ENCODE data around the gene LRRC52. TPM values are rescaled to one million over a fixed set of nuclear protein-coding genes. Genes with fewer than 3 reads are reported as not detected.

The LRRC52 gene
- total RNA-seq, 1 experiment from 2014 or later: not detected

DNA sequence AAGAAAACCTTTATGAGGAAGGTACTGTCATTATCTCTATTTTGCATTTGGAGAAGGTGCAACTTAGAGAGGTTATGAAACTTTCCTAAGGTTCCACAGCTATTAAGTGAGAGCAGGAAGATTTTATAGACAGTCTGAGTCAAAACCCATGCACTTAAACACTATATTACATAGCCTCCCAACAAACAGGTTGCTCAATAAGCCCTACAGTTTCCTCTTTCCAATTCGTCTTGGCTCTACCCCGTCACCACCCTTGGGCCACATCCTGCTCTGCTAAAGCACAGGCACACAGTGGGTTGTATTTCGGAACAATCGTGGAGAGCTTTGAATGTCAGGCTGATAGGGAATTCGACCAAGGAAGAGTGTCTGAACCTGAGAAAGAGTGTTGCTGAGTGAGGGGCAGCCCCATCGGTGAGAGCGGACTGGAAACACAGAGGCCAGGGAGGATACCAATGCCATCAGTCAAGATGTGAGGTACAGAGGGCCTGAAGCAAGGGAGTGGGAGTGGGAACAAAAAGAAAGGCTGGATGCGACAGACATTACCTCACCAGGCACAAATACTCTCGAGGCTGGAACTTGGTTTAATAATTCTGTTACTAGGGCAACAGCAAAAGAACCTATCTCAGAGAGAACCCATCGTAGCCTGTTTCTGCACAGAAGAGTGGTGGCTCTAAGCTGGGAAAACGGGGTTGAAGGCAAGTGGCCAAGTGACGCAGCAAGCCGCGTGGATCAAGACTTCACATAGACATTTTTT is 6.3 kb upstream of the LRRC52 start:
- DNase-seq (ENCODE audit: low read depth): no peak

DNA sequence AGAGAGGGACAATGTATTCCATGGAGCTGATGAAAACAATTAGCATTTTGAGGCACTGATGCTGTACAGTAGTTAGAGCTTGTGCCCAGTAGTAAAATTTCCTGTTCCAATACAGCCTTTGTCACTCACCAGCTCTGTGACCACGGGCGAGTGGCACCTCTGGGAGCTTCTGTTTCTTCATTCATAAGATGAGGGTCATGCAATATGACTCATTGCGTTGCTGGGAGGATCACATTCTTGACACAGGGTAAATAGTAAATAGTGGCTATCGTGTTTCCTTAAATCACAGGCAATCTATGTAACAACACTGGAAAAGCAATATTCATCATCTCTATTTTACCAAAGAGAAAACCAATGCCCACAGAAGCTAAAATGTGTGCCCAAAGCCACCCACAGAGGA is 4.5 kb upstream of the LRRC52 start:
- DNase-seq (ENCODE audit: low read depth): peak; percentile 51

DNA sequence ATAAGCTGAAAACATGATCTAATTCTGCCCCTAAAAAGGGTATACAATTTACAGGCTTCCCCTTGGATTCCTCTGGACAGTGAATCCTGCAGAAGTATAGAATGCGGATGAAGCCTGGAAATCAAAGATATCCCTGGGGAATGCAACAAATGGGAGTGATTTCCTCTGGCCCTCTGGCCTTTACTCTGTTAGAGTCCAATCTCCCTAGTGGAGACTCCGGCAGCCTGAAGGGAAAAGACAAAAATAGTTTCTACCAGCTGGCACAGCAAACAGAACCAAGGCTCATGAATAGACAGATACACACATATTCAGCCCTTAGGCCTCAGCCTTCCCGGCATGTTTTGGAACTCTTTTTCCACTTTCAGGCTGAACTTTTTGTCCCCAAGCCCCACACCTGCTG is 3.9 kb upstream of the LRRC52 start:
- DNase-seq (ENCODE audit: low read depth): no peak

DNA sequence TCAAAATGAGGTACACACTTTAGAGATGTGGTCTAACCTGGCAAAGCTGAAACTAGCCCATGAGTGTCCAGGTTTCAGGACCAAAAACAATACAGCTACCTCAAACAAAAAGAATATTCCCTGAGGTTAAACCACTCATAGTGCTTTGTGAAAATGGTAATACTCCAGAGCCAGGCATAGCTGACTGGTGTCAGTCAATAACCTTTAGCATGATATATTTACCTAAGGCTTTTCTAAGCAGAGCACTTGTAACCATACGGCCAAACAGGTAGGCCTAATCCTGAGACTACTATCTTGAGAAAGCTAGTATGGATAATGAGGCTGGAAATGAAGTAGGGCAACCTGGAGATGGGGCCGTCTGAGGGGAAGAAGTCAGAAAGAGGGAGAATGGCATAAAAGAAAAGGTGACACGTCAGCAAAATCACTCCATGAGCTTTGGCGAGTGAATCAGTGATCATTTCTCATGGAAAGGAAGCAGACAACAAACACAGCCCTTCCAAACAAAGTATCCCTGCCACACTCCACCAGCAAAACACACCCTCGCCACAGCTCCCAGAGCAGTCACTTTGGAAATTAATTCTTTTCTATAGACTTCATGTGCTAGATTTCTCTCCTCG is 1.7 kb upstream of the LRRC52 start:
- DNase-seq (ENCODE audit: low read depth): no peak

DNA sequence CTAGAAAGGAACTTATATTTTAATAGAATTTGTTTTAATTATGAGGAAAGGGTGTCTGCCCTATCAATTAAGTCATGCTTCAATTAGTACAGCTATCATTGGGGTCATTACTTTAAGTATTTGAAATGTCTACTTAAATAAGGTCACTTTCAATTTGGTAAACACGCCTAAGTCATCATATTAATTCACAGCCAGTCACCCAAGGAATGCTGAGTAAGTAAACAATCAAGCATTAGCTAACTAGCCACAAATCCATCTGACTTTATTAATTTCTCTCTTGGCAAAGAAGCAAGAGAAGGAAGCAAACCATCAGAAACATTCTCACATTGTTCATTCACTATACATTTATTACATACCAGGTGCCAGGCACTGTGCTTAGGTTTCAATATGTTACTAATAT is 1.2 kb upstream of the LRRC52 start:
- DNase-seq (ENCODE audit: low read depth): no peak

DNA sequence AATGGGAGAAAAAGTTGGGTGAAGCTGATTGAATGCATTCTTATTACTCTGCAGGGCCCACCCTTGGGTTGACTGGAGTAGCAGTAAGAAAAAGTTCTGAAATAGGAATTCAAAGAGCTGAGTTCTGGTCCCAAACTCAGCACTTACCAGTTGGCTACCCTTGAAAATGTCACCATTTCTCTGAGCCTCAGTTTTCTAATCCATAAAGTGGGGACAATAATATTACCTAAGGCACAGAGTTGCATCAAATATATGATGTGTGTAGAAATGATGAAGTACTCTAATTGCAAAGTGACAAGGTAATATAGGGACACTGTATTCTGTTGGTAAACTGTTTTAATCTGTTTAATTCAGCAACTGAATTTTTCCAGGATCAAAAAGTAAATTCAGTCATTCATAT is 1.2 kb downstream of the LRRC52 start:
- DNase-seq (ENCODE audit: low read depth): no peak

DNA sequence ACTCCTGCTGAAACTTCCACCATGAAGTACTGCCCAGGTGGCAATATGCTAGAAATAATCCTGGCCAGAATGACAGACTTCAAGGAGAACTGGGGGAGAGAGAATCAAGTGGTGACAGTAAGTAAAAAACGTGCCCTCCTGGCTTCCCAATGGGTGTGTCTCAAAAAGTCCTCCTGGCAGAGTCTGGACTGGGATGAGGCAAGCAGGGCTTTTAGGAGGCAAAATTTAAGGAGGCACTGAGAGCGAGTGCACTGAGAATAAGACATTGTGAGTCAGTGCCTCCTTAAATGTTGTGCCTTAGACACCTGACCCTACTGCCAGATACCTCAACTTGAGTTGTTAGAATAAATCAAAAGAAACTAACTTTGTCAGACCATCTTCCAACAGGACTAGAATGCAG is 2.2 kb downstream of the LRRC52 start:
- no peak for DNase-seq (ENCODE audit: low read depth)

DNA sequence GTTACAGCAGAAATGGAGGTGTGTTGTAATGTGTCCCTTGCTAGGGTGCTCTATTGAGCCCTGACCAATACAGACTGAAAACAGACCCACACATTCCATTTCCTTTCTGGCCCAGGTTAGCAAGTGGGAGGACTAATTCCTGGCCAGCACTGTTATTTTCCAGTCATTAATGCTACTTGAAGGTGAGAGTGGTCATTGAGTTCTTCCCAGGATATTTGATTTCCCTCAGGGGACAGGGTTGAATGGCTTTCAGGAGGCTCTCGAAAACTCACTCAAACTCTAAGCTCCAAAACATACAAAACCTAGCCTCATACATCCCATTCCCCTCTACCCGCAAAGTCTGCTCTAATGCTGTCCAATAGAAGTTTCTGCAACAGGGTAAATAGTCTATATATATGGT is 6.2 kb downstream of the LRRC52 start:
- no peak for DNase-seq (ENCODE audit: low read depth)

DNA sequence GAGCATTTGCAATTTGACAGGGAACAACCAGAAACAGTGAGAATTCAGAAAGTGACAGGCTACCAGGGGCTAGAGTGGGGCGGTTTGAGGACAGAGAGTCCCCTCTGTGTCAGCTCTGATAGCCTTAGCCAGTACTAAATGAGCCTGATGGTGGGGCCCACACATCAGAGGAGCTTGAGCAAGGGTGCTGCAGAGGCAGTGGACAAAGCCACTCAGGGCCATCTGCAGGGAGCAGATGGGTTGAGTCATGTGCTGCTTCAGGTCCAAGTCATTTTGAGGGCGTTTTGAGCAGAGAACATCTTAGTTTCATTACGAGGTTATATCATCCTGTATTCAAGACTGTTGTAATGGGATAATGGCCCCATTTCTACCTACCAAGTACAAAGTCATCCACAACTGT is 7.7 kb downstream of the LRRC52 start:
- DNase-seq (ENCODE audit: low read depth): no peak

DNA sequence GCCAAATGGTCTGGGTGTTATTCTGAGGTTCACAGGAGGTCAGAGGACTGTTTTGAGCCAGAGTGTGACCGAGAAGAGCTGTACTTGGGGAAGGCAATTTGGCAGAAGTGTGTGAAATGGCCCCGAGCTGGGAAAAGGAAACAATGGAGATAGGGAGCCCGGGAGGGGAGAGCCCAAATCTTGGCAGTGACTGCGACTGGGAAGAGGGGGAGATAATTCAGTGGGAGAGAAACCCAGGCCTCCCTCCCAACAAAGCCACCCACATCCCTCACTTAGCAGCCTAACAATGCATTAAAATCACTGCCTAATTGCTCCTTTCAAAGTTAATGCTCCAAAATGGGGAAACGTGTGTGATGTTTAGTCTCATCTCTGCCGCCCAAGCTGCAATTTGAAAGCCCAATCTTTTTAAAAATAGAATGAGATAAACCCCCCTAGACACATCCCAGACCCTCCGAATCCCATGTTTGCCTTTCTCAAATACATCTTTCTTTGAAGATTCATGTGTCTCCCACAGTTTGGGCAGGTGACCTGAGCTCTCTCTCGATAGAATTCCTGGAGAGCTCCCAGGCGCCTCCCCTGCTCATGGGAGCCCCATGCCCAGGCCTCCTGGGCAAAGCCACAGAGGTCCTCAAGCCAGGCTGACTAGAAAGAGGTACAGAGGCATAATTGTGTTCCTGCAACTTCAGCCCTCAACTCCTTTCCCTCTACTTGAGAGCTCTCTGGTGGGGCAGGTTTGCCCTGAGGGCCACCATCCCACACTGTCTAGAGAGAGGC is 17.3 kb downstream of the LRRC52 start:
- DNase-seq (ENCODE audit: low read depth): no peak

DNA sequence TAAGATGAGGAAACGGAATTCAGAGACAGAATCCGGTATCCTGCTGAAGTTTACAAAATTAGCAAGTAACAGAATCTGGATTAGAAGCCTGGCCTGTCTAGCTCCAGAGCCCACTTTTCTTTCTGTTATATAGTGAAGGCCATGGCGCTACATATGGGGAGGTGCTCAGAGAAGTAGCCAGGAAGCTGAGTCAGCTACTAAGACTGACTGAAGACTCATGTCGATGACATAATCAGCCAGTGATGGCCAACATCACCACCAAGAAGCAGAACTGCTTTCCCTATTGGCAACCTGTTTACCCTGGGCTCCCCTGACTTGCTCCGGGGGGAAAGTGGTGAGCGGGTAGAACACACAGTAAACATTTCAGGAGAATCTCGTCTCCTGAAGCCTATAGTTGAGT is 18.8 kb downstream of the LRRC52 start:
- peak; percentile 8 for DNase-seq (ENCODE audit: low read depth)

DNA sequence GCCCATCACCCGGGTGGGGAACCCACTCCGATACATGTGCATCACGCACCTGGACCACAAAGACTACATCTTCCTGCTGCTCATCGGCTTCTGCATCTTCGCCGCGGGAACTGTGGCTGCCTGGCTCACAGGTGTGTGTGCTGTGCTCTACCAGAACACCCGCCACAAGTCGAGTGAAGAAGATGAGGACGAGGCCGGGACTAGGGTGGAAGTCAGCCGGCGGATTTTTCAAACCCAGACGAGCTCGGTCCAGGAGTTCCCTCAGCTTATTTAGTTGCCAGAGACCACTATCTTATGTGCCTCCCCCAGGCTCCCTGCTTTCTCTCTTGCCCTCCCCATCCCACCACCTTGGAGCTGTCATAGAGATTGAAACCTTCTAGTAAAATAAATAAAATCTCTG is 19.8 kb downstream of the LRRC52 start:
- no peak for DNase-seq (ENCODE audit: low read depth)

DNA sequence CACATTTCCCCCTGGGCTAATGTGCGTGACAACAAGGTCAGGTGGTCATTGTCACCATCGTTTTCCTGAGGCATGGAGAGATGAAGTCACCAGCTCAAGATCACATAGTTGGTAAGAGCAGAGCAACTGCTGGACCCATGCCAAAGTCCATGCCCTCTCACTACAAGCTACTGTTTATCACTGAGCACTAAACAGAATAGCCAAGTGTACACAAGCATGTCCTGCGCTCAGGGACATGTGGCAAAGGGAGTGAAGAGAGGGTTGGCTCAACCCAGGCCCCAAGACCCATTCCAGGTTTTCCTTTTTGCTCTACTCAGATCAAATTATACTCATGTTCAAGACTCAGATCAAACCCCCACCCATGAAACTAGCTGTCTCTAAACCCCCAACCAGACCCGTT is 20.8 kb downstream of the LRRC52 start:
- no peak for DNase-seq (ENCODE audit: low read depth)

DNA sequence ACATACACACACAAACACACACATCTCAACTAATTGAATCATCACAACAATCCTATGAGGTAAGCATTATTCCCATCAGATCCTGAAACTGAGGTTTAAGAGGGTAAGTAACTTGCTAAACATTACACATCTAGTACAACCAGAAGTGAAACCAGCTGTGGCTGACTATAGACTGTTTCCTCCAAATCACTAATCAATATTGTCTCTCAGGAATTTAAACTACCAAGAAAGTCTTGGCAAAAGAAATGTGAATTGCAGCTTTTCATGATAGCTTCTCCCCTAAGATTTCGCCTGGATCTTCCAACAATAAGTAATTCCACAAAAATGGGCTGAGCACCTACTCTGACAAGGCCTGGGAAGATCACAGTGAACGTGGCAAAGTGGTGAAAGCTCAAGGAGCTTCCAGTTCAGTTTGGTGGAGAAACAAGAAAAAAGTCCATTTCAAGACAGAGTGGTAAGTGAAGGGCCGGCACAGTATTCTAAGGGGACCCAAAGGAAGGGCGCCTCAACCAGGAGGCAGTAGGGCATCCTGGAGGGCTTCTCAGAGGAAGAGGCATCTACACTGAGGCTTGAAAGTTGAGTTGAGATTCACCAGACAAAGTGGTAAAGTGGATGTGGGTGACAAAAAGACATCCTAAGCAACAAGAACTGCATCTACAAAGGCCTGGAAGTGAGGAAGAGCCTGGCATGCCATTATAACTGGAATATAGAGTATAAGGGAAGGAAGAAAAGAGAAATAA is 22.1 kb downstream of the LRRC52 start:
- DNase-seq (ENCODE audit: low read depth): no peak

DNA sequence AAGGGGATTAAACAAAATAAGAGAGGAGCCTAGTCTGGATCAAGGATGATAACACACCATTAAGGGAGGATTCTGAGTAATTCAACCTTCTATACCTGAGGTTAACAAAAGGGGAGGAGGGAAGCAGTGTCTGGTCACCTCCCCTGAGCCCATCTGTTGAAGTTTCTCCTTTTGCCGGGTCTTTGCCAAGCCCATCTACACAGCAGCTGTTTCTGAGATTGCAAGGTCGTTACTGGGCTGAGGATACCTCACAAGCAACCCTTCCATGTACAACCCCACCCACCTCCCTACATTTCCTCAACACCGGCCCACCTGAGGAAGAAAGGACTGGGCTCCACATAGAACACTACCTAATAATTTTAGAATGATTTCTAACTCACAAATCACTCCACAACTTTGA is 26.3 kb downstream of the LRRC52 start:
- DNase-seq (ENCODE audit: low read depth): no peak

DNA sequence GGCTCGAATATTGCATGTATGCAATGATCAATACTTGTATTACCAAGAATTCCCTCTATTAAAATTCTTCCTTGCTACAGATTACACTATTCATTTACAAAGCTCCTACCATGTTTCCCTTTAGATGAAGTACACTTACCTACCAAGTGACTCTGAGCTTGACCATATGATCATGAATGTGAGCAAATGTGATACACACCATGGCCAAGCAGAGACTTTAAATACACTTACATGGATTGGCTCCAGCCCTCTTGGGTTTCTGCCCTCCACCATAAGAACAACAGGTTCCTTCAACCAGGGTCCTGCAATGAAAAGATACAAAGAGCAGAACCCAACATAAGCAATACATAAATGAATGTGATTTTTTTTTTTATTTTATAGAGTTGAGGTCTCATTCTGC is 30.0 kb downstream of the LRRC52 start:
- no peak for DNase-seq (ENCODE audit: low read depth)

DNA sequence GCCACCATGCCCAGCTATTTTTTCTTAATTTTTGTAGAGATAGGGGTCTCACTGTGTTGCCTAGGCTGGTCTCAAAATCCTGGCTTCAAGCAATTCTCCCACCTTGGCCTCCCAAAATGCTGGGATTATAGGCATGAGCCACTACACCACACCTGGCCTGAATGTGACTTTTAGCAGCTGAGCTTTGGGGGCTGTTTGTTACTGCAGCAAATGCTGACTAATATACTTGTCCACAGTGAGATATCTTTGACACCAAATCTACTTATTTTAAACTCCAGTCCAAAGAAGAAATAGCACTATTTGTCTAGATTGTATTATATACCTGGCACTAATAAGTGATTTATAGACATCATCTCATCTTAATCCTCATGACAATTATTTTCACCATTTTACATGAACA is 30.5 kb downstream of the LRRC52 start:
- DNase-seq (ENCODE audit: low read depth): no peak

DNA sequence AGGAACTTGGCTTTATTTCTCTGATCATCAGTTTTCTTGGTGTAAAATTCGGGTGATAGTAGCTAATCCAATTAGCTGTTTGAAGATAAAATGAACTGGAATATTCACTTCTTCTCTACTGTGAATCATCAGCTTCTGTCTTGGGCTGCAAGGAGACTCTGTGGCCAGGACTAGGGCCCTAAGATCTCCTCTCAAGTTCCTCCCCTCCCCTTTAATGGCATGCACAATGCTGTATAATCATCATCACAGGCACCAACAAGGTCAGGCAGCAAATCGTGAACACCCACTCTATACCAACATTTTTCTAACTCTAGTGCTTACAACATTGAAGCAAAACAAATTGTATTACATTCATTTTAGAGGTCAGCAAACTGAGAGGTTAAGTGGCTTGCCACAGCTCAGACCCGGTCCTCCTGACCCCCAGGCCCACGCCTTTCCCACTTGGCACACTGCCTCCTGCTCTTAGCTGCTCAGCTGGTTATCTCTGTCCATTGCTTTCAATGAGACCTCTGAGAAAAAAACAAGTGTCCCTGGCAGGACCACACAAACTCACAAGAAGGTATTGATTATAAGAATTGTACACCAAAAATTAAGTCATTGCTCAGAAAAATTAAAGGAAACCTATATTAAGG is 31.8 kb downstream of the LRRC52 start:
- no peak for DNase-seq (ENCODE audit: low read depth)

DNA sequence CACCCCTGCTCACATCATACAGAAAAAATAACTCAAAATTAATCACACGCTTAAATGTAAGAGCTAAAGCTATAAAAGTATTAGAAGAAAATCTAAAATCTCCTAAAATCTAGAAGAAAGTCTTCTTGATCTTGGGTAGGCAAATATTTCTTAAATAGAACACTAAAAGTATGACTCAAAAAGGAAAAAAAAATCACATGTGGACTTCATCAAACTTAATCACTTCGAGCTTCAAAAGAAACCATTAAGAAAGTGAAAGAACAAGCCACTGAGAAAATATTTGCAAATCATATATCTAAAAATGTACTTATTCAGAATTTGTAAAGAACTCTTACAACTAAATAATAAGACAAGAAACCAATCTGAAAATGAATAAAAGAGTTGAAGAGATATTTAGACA is 32.7 kb downstream of the LRRC52 start:
- DNase-seq (ENCODE audit: low read depth): no peak

DNA sequence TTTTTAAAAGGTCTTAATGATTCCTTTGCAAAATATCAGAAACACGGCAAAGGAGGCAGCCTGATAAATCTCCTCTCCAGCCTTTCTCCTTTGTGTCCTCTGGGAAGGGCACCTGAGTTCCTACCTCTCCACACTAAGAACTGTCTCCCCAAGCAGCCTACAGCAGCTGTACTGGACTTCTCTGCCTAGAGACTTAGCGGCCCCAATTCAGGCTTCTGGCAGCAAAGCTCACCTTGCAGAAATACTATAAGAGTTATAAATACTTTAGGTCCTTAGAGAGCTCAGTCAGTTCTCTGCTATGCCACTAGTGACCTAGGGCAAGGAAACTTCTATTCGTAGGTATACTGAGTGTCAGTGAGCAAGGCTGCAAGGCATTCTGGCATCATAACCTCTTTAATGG is 33.9 kb downstream of the LRRC52 start:
- no peak for DNase-seq (ENCODE audit: low read depth)

DNA sequence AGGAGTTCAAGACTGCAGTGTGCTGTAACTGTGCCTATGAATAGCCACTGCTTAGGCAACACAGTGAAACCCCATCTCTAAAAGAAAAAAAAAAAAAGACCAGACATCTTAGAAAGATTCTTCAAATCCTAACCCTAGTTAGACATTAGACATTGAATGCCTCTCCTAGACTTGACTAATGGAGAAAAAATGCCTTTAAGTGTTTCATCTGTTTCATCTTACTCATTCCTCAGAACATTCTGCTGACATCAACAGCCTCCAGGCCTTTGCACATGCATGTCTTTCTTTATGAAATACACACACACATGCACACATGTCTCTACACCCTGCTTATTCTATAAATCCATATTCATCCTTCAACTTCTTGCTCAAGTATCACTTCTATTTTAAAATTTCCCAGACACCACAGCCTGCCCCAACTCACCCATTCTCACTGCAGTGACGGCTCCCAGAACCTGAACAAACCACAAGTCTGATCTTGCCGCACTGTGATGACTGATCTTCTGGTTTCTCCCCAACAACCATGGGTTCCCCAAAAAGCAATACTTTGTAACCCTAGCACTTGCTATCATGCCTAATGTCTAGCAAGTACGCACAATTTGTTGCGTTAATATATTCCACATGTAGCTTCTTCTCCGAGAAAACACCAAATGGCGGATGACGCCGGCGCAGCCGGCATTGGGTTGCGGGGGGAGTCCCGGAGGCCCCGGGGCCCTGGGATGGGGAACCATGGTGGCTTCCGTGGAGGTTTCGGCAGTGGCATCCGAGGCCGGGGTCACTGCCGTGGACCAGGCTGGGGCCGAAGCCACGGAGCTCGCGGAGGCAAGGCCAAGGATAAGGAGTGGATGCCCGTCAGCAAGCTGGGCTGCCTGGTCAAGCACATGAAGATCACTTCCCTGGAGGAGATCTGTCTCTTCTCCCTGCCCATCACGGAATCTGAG is 37.4 kb downstream of the LRRC52 start:
- peak; percentile 4 for DNase-seq (ENCODE audit: low read depth)

Data from M059J (cell line).